Panc1 (cell line): ENCODE data around the gene ASNSD1. TPM values are rescaled to one million over a fixed set of nuclear protein-coding genes. Genes with fewer than 3 reads are reported as not detected.

Experiments used
- ATAC-seq: fragments of 200-7000 bp; cut with Tn5 transposase; 2 replicates; pipeline ENCODE4 v1.9.1; 2020; ENCODE audit warnings: mild to moderate bottlenecking, moderate library complexity
- BruUV-seq: library from RNA; stranded (reverse); fragments of 400-500 nt; replicated peaks from 2 replicates; lab custom pipeline; 2021; lab: Mats Ljungman, UMichigan
- CTCF ChIA-PET: fragments of 300-600 bp; sonication (Branson Sonifier 250); formaldehyde crosslinking; loops from one replicate; lab custom pipeline; 2022; ENCODE audit warnings: antibody characterized with exemption; lab: Charles Lee
- POLR2A ChIA-PET: fragments of 300-600 bp; sonication (Branson Sonifier 250); formaldehyde crosslinking; loops from one replicate; lab custom pipeline; 2022; ENCODE audit warnings: antibody characterized with exemption; lab: Charles Lee
- DNase-seq: peaks from one replicate; pipeline ENCODE4 v3.0.0-alpha.2; 2010; ENCODE audit warnings: low read depth, low spot score
- H3K27ac ChIP-seq: 2 replicates; pipeline ENCODE4 v1.5.1; 2011; ENCODE audit warnings: mild to moderate bottlenecking, low read length, inconsistent platforms
- H3K27me3 ChIP-seq: fragments of 200-500 bp; sonication (Bioruptor generic); 2 replicates; pipeline ENCODE4 v1.6.0; 2014; ENCODE audit warnings: low read length, inconsistent platforms; ENCODE audit not compliant: control insufficient read depth, insufficient read depth
- H3K36me3 ChIP-seq: fragments of 200-500 bp; sonication (Bioruptor generic); 2 replicates; pipeline ENCODE4 v1.5.1; 2014; ENCODE audit warnings: inconsistent platforms, mild to moderate bottlenecking, low read length, moderate library complexity; ENCODE audit not compliant: control insufficient read depth, insufficient read depth
- H3K4me1 ChIP-seq: 2 replicates; pipeline ENCODE4 v1.5.1; 2011; ENCODE audit warnings: inconsistent platforms, mild to moderate bottlenecking, low read length, moderate library complexity; ENCODE audit not compliant: control insufficient read depth, insufficient read depth
- H3K4me3 ChIP-seq, 2 experiments: 2 replicates each; pipeline ENCODE4 v1.5.1; 2011 to 2012; ENCODE audit warnings: low read depth in 2 of 2, low read length in 2 of 2, mild to moderate bottlenecking in 2 of 2, inconsistent platforms in 1 of 2, moderate library complexity in 1 of 2
- H3K9me3 ChIP-seq: fragments of 200-500 bp; sonication (Bioruptor generic); 2 replicates; pipeline ENCODE4 v1.5.1; 2014; ENCODE audit warnings: low read depth, mild to moderate bottlenecking, inconsistent platforms, low read length, moderate library complexity; ENCODE audit not compliant: control insufficient read depth, insufficient read depth
- POLR2AphosphoS5 ChIP-seq: IDR thresholded peaks from 2 replicates; pipeline ENCODE4 v1.6.1; 2012; ENCODE audit warnings: mild to moderate bottlenecking, low read depth, low read length, moderate library complexity
- SIN3A ChIP-seq: IDR thresholded peaks from 2 replicates; pipeline ENCODE4 v1.6.1; 2012; ENCODE audit warnings: low read depth, mild to moderate bottlenecking, low read length, moderate library complexity, borderline replicate concordance; ENCODE audit not compliant: insufficient read depth
- TCF7L2 ChIP-seq: IDR thresholded peaks from 2 replicates; pipeline ENCODE4 v1.6.1; 2011; ENCODE audit warnings: mild to moderate bottlenecking, low read depth, low read length, inconsistent platforms
- in situ Hi-C: cut with HindIII; loops from 2 replicates; pipeline ENCODE4 v1.10.0; 2016; ENCODE audit warnings: low sequenced_read_pairs, low pct_unique_long_range_greater_than_20kb
- intact Hi-C: fragments of 100-400 bp; cut with micrococcal nuclease; formaldehyde crosslinking; loops from one replicate; pipeline ENCODE4 v1.10.0; 2022; ENCODE audit not compliant: unreplicated experiment
- total RNA-seq: library from RNA; stranded (reverse); gene quantifications from one replicate; pipeline ENCODE4 v1.2.1, GENCODE V29; 2021; ENCODE audit not compliant: unreplicated experiment
- TF ChIP-seq, protein P1 (sequence below): fragments of 450-650 bp; IDR thresholded peaks from 2 replicates; pipeline ENCODE4 v1.5.1; 2017; ENCODE audit warnings: mild to moderate bottlenecking
- TF ChIP-seq, protein P2 (sequence below), 2 experiments: IDR thresholded peaks; 2 replicates each; pipeline ENCODE4 v1.6.1; 2011 to 2012; ENCODE audit warnings: low read depth in 2 of 2, control low read depth in 1 of 2, low read length in 1 of 2, mild to moderate bottlenecking in 1 of 2, moderate library complexity in 1 of 2; ENCODE audit not compliant: insufficient read depth in 1 of 2

The ASNSD1 gene
- total RNA-seq, 1 experiment from 2014 or later = 30.3 TPM

GRCh38 chr2:189641002-189641401, 20.3 kb upstream of the ASNSD1 start:
- Histone ChIP-seq H3K27ac (no peak overlapping the region), H3K36me3 (no peaks in the 10 kb centered on the region), H3K27me3 (no peaks in the 10 kb centered on the region), H3K9me3 (no peaks in the 10 kb centered on the region), H3K4me1 (no peaks in the 10 kb centered on the region), H3K4me3 (no peak overlapping the region)
- no peak for ATAC-seq
- intact Hi-C loops (no loop called here), in situ Hi-C loops (no loop called here)
- ChIA-PET POLR2A (no interaction called here), CTCF (no interaction called here)
- no peak for DNase-seq
- TF ChIP-seq, protein P1, sequence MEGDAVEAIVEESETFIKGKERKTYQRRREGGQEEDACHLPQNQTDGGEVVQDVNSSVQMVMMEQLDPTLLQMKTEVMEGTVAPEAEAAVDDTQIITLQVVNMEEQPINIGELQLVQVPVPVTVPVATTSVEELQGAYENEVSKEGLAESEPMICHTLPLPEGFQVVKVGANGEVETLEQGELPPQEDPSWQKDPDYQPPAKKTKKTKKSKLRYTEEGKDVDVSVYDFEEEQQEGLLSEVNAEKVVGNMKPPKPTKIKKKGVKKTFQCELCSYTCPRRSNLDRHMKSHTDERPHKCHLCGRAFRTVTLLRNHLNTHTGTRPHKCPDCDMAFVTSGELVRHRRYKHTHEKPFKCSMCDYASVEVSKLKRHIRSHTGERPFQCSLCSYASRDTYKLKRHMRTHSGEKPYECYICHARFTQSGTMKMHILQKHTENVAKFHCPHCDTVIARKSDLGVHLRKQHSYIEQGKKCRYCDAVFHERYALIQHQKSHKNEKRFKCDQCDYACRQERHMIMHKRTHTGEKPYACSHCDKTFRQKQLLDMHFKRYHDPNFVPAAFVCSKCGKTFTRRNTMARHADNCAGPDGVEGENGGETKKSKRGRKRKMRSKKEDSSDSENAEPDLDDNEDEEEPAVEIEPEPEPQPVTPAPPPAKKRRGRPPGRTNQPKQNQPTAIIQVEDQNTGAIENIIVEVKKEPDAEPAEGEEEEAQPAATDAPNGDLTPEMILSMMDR = no peak
- TF ChIP-seq POLR2AphosphoS5 (no peak), SIN3A (no peak), TCF7L2 (no peak)
- TF ChIP-seq, protein P2, sequence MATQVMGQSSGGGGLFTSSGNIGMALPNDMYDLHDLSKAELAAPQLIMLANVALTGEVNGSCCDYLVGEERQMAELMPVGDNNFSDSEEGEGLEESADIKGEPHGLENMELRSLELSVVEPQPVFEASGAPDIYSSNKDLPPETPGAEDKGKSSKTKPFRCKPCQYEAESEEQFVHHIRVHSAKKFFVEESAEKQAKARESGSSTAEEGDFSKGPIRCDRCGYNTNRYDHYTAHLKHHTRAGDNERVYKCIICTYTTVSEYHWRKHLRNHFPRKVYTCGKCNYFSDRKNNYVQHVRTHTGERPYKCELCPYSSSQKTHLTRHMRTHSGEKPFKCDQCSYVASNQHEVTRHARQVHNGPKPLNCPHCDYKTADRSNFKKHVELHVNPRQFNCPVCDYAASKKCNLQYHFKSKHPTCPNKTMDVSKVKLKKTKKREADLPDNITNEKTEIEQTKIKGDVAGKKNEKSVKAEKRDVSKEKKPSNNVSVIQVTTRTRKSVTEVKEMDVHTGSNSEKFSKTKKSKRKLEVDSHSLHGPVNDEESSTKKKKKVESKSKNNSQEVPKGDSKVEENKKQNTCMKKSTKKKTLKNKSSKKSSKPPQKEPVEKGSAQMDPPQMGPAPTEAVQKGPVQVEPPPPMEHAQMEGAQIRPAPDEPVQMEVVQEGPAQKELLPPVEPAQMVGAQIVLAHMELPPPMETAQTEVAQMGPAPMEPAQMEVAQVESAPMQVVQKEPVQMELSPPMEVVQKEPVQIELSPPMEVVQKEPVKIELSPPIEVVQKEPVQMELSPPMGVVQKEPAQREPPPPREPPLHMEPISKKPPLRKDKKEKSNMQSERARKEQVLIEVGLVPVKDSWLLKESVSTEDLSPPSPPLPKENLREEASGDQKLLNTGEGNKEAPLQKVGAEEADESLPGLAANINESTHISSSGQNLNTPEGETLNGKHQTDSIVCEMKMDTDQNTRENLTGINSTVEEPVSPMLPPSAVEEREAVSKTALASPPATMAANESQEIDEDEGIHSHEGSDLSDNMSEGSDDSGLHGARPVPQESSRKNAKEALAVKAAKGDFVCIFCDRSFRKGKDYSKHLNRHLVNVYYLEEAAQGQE (IDR thresholded peaks at IDR 0.05; ENCODE audit: insufficient read depth in 1 of 2, low read depth in 2 of 2, low read length in 1 of 2) = no peak
- no TSS peak for BruUV-seq

DNA sequence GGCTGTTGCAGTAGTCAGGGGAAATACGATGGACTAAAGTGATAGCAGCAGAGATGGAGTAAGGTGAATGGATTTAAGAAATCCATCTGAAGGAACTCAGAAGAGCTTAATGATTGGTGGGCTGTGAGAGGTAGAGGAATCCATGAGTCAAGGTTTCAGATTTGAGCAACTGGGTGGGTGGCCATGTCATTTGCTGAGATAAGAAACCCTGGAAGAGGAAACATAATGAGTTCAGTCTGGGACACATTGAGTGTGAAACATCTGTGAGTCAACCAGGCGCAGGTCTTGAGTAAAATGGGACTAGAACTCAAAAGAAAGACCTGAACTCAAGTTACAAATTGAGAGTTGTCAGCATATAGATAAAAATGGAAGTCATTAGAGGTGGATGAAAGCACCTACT, 19.7 kb upstream of the ASNSD1 start:
- in situ Hi-C loops (no loop called here), intact Hi-C loops (no loop called here)
- no peak for ATAC-seq
- TF ChIP-seq, protein P2 (IDR thresholded peaks at IDR 0.05; ENCODE audit: insufficient read depth in 1 of 2, low read depth in 2 of 2, low read length in 1 of 2) = no peak
- TF ChIP-seq, protein P1 = no peak
- TF ChIP-seq SIN3A = no peak
- no peak for TF ChIP-seq TCF7L2
- TF ChIP-seq POLR2AphosphoS5 = no peak
- POLR2A ChIA-PET = no interaction called here
- Histone ChIP-seq H3K36me3 (no peaks in the 10 kb centered on the region), H3K4me3 (no peak overlapping the region), H3K4me1 (no peaks in the 10 kb centered on the region), H3K27ac (no peak overlapping the region), H3K9me3 (no peaks in the 10 kb centered on the region), H3K27me3 (no peaks in the 10 kb centered on the region)
- BruUV-seq = no TSS peak
- DNase-seq = no peak
- CTCF ChIA-PET = no interaction called here
